T follicular helper cell (primary cell): Measurements from ENCODE around the gene IMMP2L.
"Not testable (repeated sequence)": the region's sequence is repeated elsewhere in the genome, so short reads cannot be mapped to it uniquely, and the experiment has no call there.

Source experiments
- DNase-seq: peaks from one replicate; pipeline ENCODE4 v3.0.0-alpha.2; 2020; ENCODE audit warnings: low read depth

Gene IMMP2L

GRCh38 chr7:110721395-110721794, 840.9 kb downstream of the IMMP2L start:
- DNase-seq, result no peak

GRCh38 chr7:110720626-110721025, 841.7 kb downstream of the IMMP2L start:
- no peak for DNase-seq

- DNase-seq, result no peak
These were observed 842.6 kb downstream of the IMMP2L start for GRCh38 chr7:110719741-110720140.

GRCh38 chr7:110718503-110719205, 843.6 kb downstream of the IMMP2L start:
- no peak for DNase-seq

- DNase-seq, result no peak
These were observed 858.1 kb downstream of the IMMP2L start for GRCh38 chr7:110704225-110704624.

- no peak for DNase-seq
These were observed 863.7 kb downstream of the IMMP2L start for GRCh38 chr7:110698576-110698975.

GRCh38 chr7:110693344-110693743, 868.9 kb downstream of the IMMP2L start:
- DNase-seq, result no peak

GRCh38 chr7:110688908-110689307, 873.4 kb downstream of the IMMP2L start:
- no peak for DNase-seq

- DNase-seq, result no peak
These were observed 876.4 kb downstream of the IMMP2L start for GRCh38 chr7:110685899-110686298.

GRCh38 chr7:110681941-110682340, 880.4 kb downstream of the IMMP2L start:
- DNase-seq, result no peak

GRCh38 chr7:110677405-110677804, 884.9 kb downstream of the IMMP2L start:
- DNase-seq, result no peak

- no peak for DNase-seq
These were observed 885.5 kb downstream of the IMMP2L start for GRCh38 chr7:110676785-110677184.

- DNase-seq, result no peak
These were observed 886.7 kb downstream of the IMMP2L start for GRCh38 chr7:110675383-110676103.

- DNase-seq, result no peak
These were observed 889.1 kb downstream of the IMMP2L start for GRCh38 chr7:110673148-110673547.

- no peak for DNase-seq
These were observed 892.9 kb downstream of the IMMP2L start for GRCh38 chr7:110669410-110669809.

GRCh38 chr7:110664803-110665202, 897.5 kb downstream of the IMMP2L start:
- no peak for DNase-seq

- DNase-seq, result not testable (repeated sequence)
These were observed 901.7 kb downstream of the IMMP2L start for GRCh38 chr7:110660637-110661036.

- DNase-seq, result no peak
These were observed 912.0 kb downstream of the IMMP2L start for GRCh38 chr7:110650328-110650727.

- no peak for DNase-seq
These were observed 915.0 kb downstream of the IMMP2L start for GRCh38 chr7:110647266-110647665.

- DNase-seq, result no peak
These were observed 915.5 kb downstream of the IMMP2L start for GRCh38 chr7:110646804-110647203.

- no peak for DNase-seq
These were observed 916.7 kb downstream of the IMMP2L start for GRCh38 chr7:110645616-110646015.

GRCh38 chr7:110645060-110645459, 917.2 kb downstream of the IMMP2L start:
- DNase-seq, result no peak

GRCh38 chr7:110637252-110637651, 925.0 kb downstream of the IMMP2L start:
- DNase-seq, result no peak

- no peak for DNase-seq
These were observed 929.0 kb downstream of the IMMP2L start for GRCh38 chr7:110633313-110633712.
